Hepatocyte (in vitro differentiated cells): Measurements from ENCODE around the gene KCNQ4.

ENCODE experiments used
- EZH2 ChIP-seq: fragments of 200-600 bp; sonication (generic); IDR thresholded peaks from 2 replicates; pipeline ENCODE4 v1.6.1; 2016; ENCODE audit warnings: antibody characterized with exemption, mild to moderate bottlenecking, borderline replicate concordance
- EZH2phosphoT487 ChIP-seq: fragments of 200-600 bp; sonication (generic); IDR thresholded peaks from one replicate; pipeline ENCODE4 v1.6.1; 2018; ENCODE audit warnings: antibody characterized with exemption, mild to moderate bottlenecking, low read depth, moderate library complexity; ENCODE audit not compliant: unreplicated experiment, severe bottlenecking

DNA sequence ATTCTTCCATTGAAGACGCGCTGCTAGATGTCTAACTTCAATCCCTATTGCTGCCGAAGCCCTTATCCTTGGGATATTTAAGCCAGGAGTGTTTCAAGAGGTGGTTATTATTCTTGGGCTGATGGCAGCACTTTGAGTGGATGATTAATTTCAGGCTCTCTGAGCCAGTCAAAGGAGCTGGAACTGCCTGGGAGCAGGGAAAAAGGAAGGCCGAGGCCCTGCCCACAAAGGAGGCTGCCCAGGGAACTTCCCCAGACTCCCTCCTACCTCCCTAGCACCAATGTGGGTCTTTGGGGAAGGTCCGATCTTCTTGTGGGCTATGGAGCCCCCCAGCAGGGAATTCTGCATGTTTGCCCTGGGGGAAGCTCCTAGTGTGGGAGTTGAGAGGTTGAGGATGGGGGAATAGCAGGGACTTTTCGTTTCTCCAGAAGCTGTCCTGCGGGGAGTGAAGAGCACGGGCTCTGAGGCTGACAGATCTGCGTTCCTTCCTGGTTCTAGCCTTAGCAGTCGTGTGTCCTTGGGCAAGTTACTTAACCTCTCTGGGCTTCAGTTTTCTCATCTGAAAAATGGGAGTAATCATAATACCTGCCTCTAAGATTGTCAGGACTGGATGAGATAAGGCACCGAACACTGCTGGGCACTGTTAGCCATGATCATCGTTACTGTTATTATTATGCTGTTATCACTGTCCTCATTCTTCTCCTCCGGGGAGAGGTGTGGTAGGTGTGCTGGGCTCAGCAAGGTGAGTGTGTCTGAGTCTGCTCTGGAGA, 6.3 kb downstream of the KCNQ4 start:
- TF ChIP-seq EZH2phosphoT487 (no peak), EZH2 (no peak)
